ENCODE measurements around the gene PCLO.

PCLO gene

GRCh38 chr7:83162402-83163256 lies at the start of gene PCLO:
Gene PCLO (minus strand): TSS chr7:83162884. CDS start chr7:83162592, 292 bp downstream.
- no peak for DNase-seq (ENCODE audit: low read depth in 2 of 2)

- DNase-seq (ENCODE audit: low read depth in 2 of 2), result no peak
Observed at GRCh38 chr7:83211685-83212084, 49.0 kb upstream of the PCLO start.

- DNase-seq (ENCODE audit: low read depth in 2 of 2), result no peak
Observed at GRCh38 chr7:83210479-83210878, 47.8 kb upstream of the PCLO start.

- no peak for DNase-seq (ENCODE audit: low read depth in 2 of 2)
Observed at GRCh38 chr7:83204715-83205114, 42.0 kb upstream of the PCLO start.

- DNase-seq (ENCODE audit: low read depth in 2 of 2), result no peak
Observed at GRCh38 chr7:83201355-83201754, 38.7 kb upstream of the PCLO start.

GRCh38 chr7:83190659-83191389 lies 28.1 kb upstream of the PCLO start:
- no peak for DNase-seq (ENCODE audit: low read depth in 2 of 2)

- DNase-seq (ENCODE audit: low read depth in 2 of 2), result no peak
Observed at GRCh38 chr7:83178796-83179195, 16.1 kb upstream of the PCLO start.

GRCh38 chr7:83178066-83178465 lies 15.4 kb upstream of the PCLO start:
- DNase-seq (ENCODE audit: low read depth in 2 of 2), result no peak

GRCh38 chr7:83173664-83174063 lies 11.0 kb upstream of the PCLO start:
- DNase-seq (ENCODE audit: low read depth in 2 of 2), result no peak

GRCh38 chr7:83166781-83167180 lies 4.1 kb upstream of the PCLO start:
- DNase-seq (ENCODE audit: low read depth in 2 of 2), result no peak

GRCh38 chr7:83161899-83162401 lies 734 bp downstream of the PCLO start:
- DNase-seq (ENCODE audit: low read depth in 2 of 2), result no peak

- no peak for DNase-seq (ENCODE audit: low read depth in 2 of 2)
Observed at GRCh38 chr7:83161186-83161585, 1.5 kb downstream of the PCLO start.

GRCh38 chr7:83159731-83160130 lies 3.0 kb downstream of the PCLO start:
- no peak for DNase-seq (ENCODE audit: low read depth in 2 of 2)

- DNase-seq (ENCODE audit: low read depth in 2 of 2), result no peak
Observed at GRCh38 chr7:83156006-83156405, 6.7 kb downstream of the PCLO start.

- DNase-seq (ENCODE audit: low read depth in 2 of 2), result no peak
Observed at GRCh38 chr7:83155407-83155806, 7.3 kb downstream of the PCLO start.

GRCh38 chr7:83153419-83153818 lies 9.3 kb downstream of the PCLO start:
- DNase-seq (ENCODE audit: low read depth in 2 of 2), result no peak

GRCh38 chr7:83150310-83150709 lies 12.4 kb downstream of the PCLO start:
- DNase-seq (ENCODE audit: low read depth in 2 of 2), result no peak

- DNase-seq (ENCODE audit: low read depth in 2 of 2), result no peak
Observed at GRCh38 chr7:83149466-83149865, 13.2 kb downstream of the PCLO start.

GRCh38 chr7:83148776-83149175 lies 13.9 kb downstream of the PCLO start:
- no peak for DNase-seq (ENCODE audit: low read depth in 2 of 2)

GRCh38 chr7:83143107-83143506 lies 19.6 kb downstream of the PCLO start:
- no peak for DNase-seq (ENCODE audit: low read depth in 2 of 2)

GRCh38 chr7:83142365-83142764 lies 20.3 kb downstream of the PCLO start:
- no peak for DNase-seq (ENCODE audit: low read depth in 2 of 2)

GRCh38 chr7:83141927-83142326 lies 20.8 kb downstream of the PCLO start:
- no peak for DNase-seq (ENCODE audit: low read depth in 2 of 2)

Data from stimulated activated CD8-positive, alpha-beta memory T cell treated with anti-CD3 and anti-CD28 coated beads, Interleukin-7, amount 100 ng/mL, for 1 hour (primary cell).